ENCODE data around the gene ZC3H11A.

The ZC3H11A gene

DNA sequence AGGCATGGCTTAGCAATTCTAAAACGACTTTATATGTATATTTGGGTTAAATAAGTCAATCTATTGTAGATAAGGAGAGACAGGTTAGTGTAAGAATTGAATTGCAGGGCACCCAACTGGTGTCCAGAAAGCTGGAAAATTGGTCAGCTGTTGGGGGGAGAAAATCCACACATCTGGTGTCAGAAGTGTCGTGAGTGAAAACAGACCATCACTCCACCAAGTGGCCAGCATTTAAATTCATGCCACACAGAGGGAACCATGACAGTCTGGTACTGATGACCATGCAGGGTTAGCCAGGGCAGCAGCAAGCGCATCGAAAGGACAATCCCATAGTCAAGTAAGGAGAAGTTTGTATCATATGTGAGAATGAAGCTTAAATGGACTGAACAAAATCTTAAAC is 18.8 kb upstream of the ZC3H11A start:
- no CpG with 5 or more reads among the region's 4 CpGs for WGBS, 2 donors (ENCODE audit: extremely low coverage in 2 of 2, insufficient read length in 2 of 2, insufficient replicate concordance in 1 of 2)
- Histone ChIP-seq H2AK5ac (ENCODE audit: low read depth, low read length) (no peak overlapping the region), H4K8ac (ENCODE audit: low read depth, low read length) (no peak overlapping the region), H3K79me1 (ENCODE audit: low read depth, low read length) (no peaks in the 10 kb centered on the region), H2BK12ac (ENCODE audit: low read length) (no peak overlapping the region), H2BK15ac (ENCODE audit: low read length) (no peak overlapping the region), H3K4ac (ENCODE audit: low read length) (no peak overlapping the region), H3K4me2 (ENCODE audit: insufficient read depth, low read length, poor library complexity, severe bottlenecking) (no peak overlapping the region), H3K14ac (ENCODE audit: low read length) (no peak overlapping the region), H3K4me1 (ENCODE audit: control insufficient read depth in 2 of 2, insufficient read depth in 1 of 2, low read depth in 1 of 2, low read length in 2 of 2) (no peaks in the 10 kb centered on the region), H2BK5ac (ENCODE audit: low read length) (no peak overlapping the region), H3K9me3 (replicated peaks in 1 of 2; ENCODE audit: control insufficient read depth in 2 of 2, insufficient read depth in 1 of 2, low read depth in 1 of 2, low read length in 2 of 2) (no peaks in the 10 kb centered on the region), H2AFZ (ENCODE audit: low read length) (no peak overlapping the region), H3K9ac (ENCODE audit: low read depth, low read length, poor library complexity) (no peak overlapping the region), H3K27me3 (ENCODE audit: control insufficient read depth in 3 of 3, insufficient read depth in 3 of 3, low read depth in 1 of 3, low read length in 3 of 3) (peaks cover 0 to 4% (median 0%) of the 10 kb centered on the region in 3 experiments), H3K18ac (ENCODE audit: low read length) (no peak overlapping the region), H3K4me3 (ENCODE audit: low read length in 2 of 2) (no peak overlapping the region), H3K27ac (replicated peaks; ENCODE audit: low read length) (no peak overlapping the region), H3K36me3 (replicated peaks in 1 of 2; ENCODE audit: control insufficient read depth in 2 of 2, insufficient read depth in 2 of 2, low read length in 2 of 2) (no peaks in the 10 kb centered on the region), H4K91ac (ENCODE audit: low read depth, low read length, poor library complexity) (no peak overlapping the region), H3K23ac (ENCODE audit: low read depth, low read length, poor library complexity) (no peak overlapping the region), H2BK120ac (ENCODE audit: low read depth, low read length) (no peak overlapping the region)
- no peak for DNase-seq (ENCODE audit: low spot score)

DNA sequence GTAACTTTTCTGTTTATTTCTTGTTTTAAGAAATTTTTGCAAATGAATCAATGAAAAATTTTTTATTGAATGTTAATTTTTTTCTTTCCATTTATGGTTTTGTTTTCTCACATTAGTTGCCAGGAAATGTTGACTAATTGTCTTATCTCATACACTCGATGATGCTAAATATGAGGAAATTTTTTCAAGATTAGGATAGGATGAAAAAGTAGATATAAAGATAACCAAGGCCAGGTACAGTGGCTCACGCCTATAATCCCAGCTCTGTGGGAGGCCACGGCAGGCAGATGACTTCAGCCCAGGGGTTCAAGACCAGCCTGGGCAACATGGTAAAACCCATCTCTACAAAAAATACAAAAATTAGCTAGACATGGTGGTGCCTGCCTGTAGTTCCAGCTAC is 17.8 kb upstream of the ZC3H11A start:
- H2BK120ac ChIP-seq (ENCODE audit: low read depth, low read length), result no peak overlapping the region
- no peak overlapping the region for H4K91ac ChIP-seq (ENCODE audit: low read depth, low read length, poor library complexity)
- WGBS, 2 donors (ENCODE audit: extremely low coverage in 2 of 2, insufficient read length in 2 of 2, insufficient replicate concordance in 1 of 2), result no CpG with 5 or more reads among the region's 3 CpGs
- no peak overlapping the region for H2BK12ac ChIP-seq (ENCODE audit: low read length)
- H3K79me1 ChIP-seq (ENCODE audit: low read depth, low read length), result no peaks in the 10 kb centered on the region
- H2AFZ ChIP-seq (ENCODE audit: low read length), result no peak overlapping the region
- peaks cover 0 to 4% (median 0%) of the 10 kb centered on the region in 3 experiments for H3K27me3 ChIP-seq (ENCODE audit: control insufficient read depth in 3 of 3, insufficient read depth in 3 of 3, low read depth in 1 of 3, low read length in 3 of 3)
- no peaks in the 10 kb centered on the region for H3K9me3 ChIP-seq (replicated peaks in 1 of 2; ENCODE audit: control insufficient read depth in 2 of 2, insufficient read depth in 1 of 2, low read depth in 1 of 2, low read length in 2 of 2)
- H3K4me2 ChIP-seq (ENCODE audit: insufficient read depth, low read length, poor library complexity, severe bottlenecking), result no peak overlapping the region
- no peak overlapping the region for H3K9ac ChIP-seq (ENCODE audit: low read depth, low read length, poor library complexity)
- no peak overlapping the region for H2AK5ac ChIP-seq (ENCODE audit: low read depth, low read length)
- H2BK5ac ChIP-seq (ENCODE audit: low read length), result no peak overlapping the region
- H3K4ac ChIP-seq (ENCODE audit: low read length), result no peak overlapping the region
- no peaks in the 10 kb centered on the region for H3K36me3 ChIP-seq (replicated peaks in 1 of 2; ENCODE audit: control insufficient read depth in 2 of 2, insufficient read depth in 2 of 2, low read length in 2 of 2)
- no peak for DNase-seq (ENCODE audit: low spot score)
- H3K27ac ChIP-seq (replicated peaks; ENCODE audit: low read length), result no peak overlapping the region
- H3K23ac ChIP-seq (ENCODE audit: low read depth, low read length, poor library complexity), result no peak overlapping the region
- no peak overlapping the region for H3K4me3 ChIP-seq (ENCODE audit: low read length in 2 of 2)
- no peaks in the 10 kb centered on the region for H3K4me1 ChIP-seq (ENCODE audit: control insufficient read depth in 2 of 2, insufficient read depth in 1 of 2, low read depth in 1 of 2, low read length in 2 of 2)
- no peak overlapping the region for H3K14ac ChIP-seq (ENCODE audit: low read length)
- H3K18ac ChIP-seq (ENCODE audit: low read length), result no peak overlapping the region
- H4K8ac ChIP-seq (ENCODE audit: low read depth, low read length), result no peak overlapping the region
- H2BK15ac ChIP-seq (ENCODE audit: low read length), result no peak overlapping the region

DNA sequence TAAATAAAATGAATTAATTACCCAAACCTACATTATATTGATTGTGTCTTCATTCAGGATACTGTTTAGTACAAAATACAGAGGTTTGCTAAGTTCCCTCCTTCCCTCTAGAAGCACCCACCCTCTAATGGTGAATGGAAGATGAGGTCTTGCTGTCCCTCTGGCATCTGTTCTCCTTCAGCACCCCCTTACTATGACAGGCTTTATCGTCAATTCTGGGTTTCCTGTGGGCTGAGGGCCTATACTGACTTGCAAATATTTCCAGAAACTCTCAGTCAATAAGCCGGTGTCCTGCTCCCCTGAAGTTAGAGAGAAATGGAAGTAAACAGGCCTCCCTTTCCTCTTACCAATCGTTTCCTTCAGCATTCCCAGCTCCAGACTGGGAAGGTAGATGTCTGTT is 17.3 kb upstream of the ZC3H11A start:
- Histone ChIP-seq H2BK15ac (ENCODE audit: low read length) (no peak overlapping the region), H4K91ac (ENCODE audit: low read depth, low read length, poor library complexity) (no peak overlapping the region), H3K4me2 (ENCODE audit: insufficient read depth, low read length, poor library complexity, severe bottlenecking) (no peak overlapping the region), H3K27ac (replicated peaks; ENCODE audit: low read length) (no peak overlapping the region), H2AFZ (ENCODE audit: low read length) (no peak overlapping the region), H3K18ac (ENCODE audit: low read length) (no peak overlapping the region), H3K14ac (ENCODE audit: low read length) (no peak overlapping the region), H3K79me1 (ENCODE audit: low read depth, low read length) (no peaks in the 10 kb centered on the region), H3K4ac (ENCODE audit: low read length) (no peak overlapping the region), H4K8ac (ENCODE audit: low read depth, low read length) (no peak overlapping the region), H3K27me3 (ENCODE audit: control insufficient read depth in 3 of 3, insufficient read depth in 3 of 3, low read depth in 1 of 3, low read length in 3 of 3) (peaks cover 0 to 4% (median 0%) of the 10 kb centered on the region in 3 experiments), H3K23ac (ENCODE audit: low read depth, low read length, poor library complexity) (no peak overlapping the region), H2AK5ac (ENCODE audit: low read depth, low read length) (no peak overlapping the region), H2BK12ac (ENCODE audit: low read length) (no peak overlapping the region), H2BK5ac (ENCODE audit: low read length) (no peak overlapping the region), H3K4me3 (ENCODE audit: low read length in 2 of 2) (no peak overlapping the region), H3K9me3 (replicated peaks in 1 of 2; ENCODE audit: control insufficient read depth in 2 of 2, insufficient read depth in 1 of 2, low read depth in 1 of 2, low read length in 2 of 2) (no peaks in the 10 kb centered on the region), H3K36me3 (replicated peaks in 1 of 2; ENCODE audit: control insufficient read depth in 2 of 2, insufficient read depth in 2 of 2, low read length in 2 of 2) (no peaks in the 10 kb centered on the region), H3K9ac (ENCODE audit: low read depth, low read length, poor library complexity) (no peak overlapping the region), H3K4me1 (ENCODE audit: control insufficient read depth in 2 of 2, insufficient read depth in 1 of 2, low read depth in 1 of 2, low read length in 2 of 2) (no peaks in the 10 kb centered on the region), H2BK120ac (ENCODE audit: low read depth, low read length) (no peak overlapping the region)
- WGBS, 2 donors (ENCODE audit: extremely low coverage in 2 of 2, insufficient read length in 2 of 2, insufficient replicate concordance in 1 of 2), result no CpG with 5 or more reads among the region's 3 CpGs
- DNase-seq (ENCODE audit: low spot score), result no peak

DNA sequence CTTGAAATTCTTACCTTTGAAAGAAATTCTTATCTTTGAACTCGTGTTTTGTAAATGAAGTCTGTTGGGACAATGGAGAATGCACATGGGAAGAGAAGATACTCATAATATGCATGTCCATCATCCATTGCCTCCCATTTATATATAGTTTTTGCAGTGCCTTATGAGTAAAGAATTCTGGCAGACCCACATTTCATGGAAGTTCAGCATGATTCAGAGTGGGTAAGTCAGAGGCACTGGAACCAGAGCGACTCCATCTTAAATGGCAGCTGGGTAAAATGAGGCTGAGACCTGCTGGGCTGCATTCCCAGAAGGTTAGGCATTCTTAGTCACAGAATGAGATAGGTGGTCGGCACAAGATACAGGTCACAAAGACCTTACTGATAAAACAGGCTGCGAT is 16.6 kb upstream of the ZC3H11A start:
- Histone ChIP-seq H2AFZ (ENCODE audit: low read length) (no peak overlapping the region), H2BK15ac (ENCODE audit: low read length) (no peak overlapping the region), H3K18ac (ENCODE audit: low read length) (no peak overlapping the region), H4K8ac (ENCODE audit: low read depth, low read length) (no peak overlapping the region), H4K91ac (ENCODE audit: low read depth, low read length, poor library complexity) (no peak overlapping the region), H3K9me3 (replicated peaks in 1 of 2; ENCODE audit: control insufficient read depth in 2 of 2, insufficient read depth in 1 of 2, low read depth in 1 of 2, low read length in 2 of 2) (no peaks in the 10 kb centered on the region), H3K23ac (ENCODE audit: low read depth, low read length, poor library complexity) (no peak overlapping the region), H2BK12ac (ENCODE audit: low read length) (no peak overlapping the region), H3K79me1 (ENCODE audit: low read depth, low read length) (no peaks in the 10 kb centered on the region), H2BK5ac (ENCODE audit: low read length) (no peak overlapping the region), H3K36me3 (replicated peaks in 1 of 2; ENCODE audit: control insufficient read depth in 2 of 2, insufficient read depth in 2 of 2, low read length in 2 of 2) (no peaks in the 10 kb centered on the region), H3K4me2 (ENCODE audit: insufficient read depth, low read length, poor library complexity, severe bottlenecking) (no peak overlapping the region), H3K4me3 (ENCODE audit: low read length in 2 of 2) (no peak overlapping the region), H3K4me1 (ENCODE audit: control insufficient read depth in 2 of 2, insufficient read depth in 1 of 2, low read depth in 1 of 2, low read length in 2 of 2) (no peaks in the 10 kb centered on the region), H3K9ac (ENCODE audit: low read depth, low read length, poor library complexity) (no peak overlapping the region), H2BK120ac (ENCODE audit: low read depth, low read length) (no peak overlapping the region), H2AK5ac (ENCODE audit: low read depth, low read length) (no peak overlapping the region), H3K14ac (ENCODE audit: low read length) (no peak overlapping the region), H3K27ac (replicated peaks; ENCODE audit: low read length) (no peak overlapping the region), H3K27me3 (ENCODE audit: control insufficient read depth in 3 of 3, insufficient read depth in 3 of 3, low read depth in 1 of 3, low read length in 3 of 3) (peaks cover 0 to 4% (median 0%) of the 10 kb centered on the region in 3 experiments), H3K4ac (ENCODE audit: low read length) (no peak overlapping the region)
- DNase-seq (ENCODE audit: low spot score), result no peak
- no CpG with 5 or more reads among the region's 4 CpGs for WGBS, 2 donors (ENCODE audit: extremely low coverage in 2 of 2, insufficient read length in 2 of 2, insufficient replicate concordance in 1 of 2)
